HG02973 (cell line): Measurements from ENCODE around the gene PTPA.
"Not testable (repeated sequence)": the region's sequence is repeated elsewhere in the genome, so short reads cannot be mapped to it uniquely, and the experiment has no call there.

Experiments used
- ATAC-seq: cut with Tn5 transposase; IDR thresholded peaks from one replicate; pipeline ENCODE4 v1.9.1; 2021; ENCODE audit warnings: moderate library complexity; ENCODE audit not compliant: unreplicated experiment

Gene PTPA

GRCh38 chr9:129108805-129109536 is 2.2 kb upstream of the PTPA start:
- no peak for ATAC-seq

- ATAC-seq = no peak
Measured at GRCh38 chr9:129109537-129109903, 1.7 kb upstream of the PTPA start.

- ATAC-seq = no peak
Measured at GRCh38 chr9:129109952-129110739, 1.1 kb upstream of the PTPA start.

- ATAC-seq = no peak
Measured at GRCh38 chr9:129111528-129112151, 425 bp downstream of the PTPA start.

- ATAC-seq = not testable (repeated sequence)
Measured at GRCh38 chr9:129112526-129112925, 1.3 kb downstream of the PTPA start.

- ATAC-seq = no peak
Measured at GRCh38 chr9:129113645-129114304, 2.6 kb downstream of the PTPA start.

GRCh38 chr9:129118799-129119198 is 7.6 kb downstream of the PTPA start:
- no peak for ATAC-seq

GRCh38 chr9:129121483-129121882 is 10.3 kb downstream of the PTPA start:
- ATAC-seq = no peak

GRCh38 chr9:129122133-129122532 is 10.9 kb downstream of the PTPA start:
- ATAC-seq = no peak

GRCh38 chr9:129122976-129123375 is 11.8 kb downstream of the PTPA start:
- ATAC-seq = not testable (repeated sequence)

- no peak for ATAC-seq
Measured at GRCh38 chr9:129124506-129125069, 13.4 kb downstream of the PTPA start.

- ATAC-seq = no peak
Measured at GRCh38 chr9:129125478-129125877, 14.3 kb downstream of the PTPA start.

- ATAC-seq = no peak
Measured at GRCh38 chr9:129126749-129127618, 15.8 kb downstream of the PTPA start.

GRCh38 chr9:129128689-129129088 is 17.5 kb downstream of the PTPA start:
- no peak for ATAC-seq

GRCh38 chr9:129130271-129130670 is 19.1 kb downstream of the PTPA start:
- ATAC-seq = not testable (repeated sequence)

- no peak for ATAC-seq
Measured at GRCh38 chr9:129130791-129131190, 19.6 kb downstream of the PTPA start.

- ATAC-seq = no peak
Measured at GRCh38 chr9:129131300-129132145, 20.3 kb downstream of the PTPA start.

GRCh38 chr9:129133082-129133481 is 21.9 kb downstream of the PTPA start:
- ATAC-seq = no peak

GRCh38 chr9:129135476-129135875 is 24.3 kb downstream of the PTPA start:
- ATAC-seq = no peak
